IMR-90 (cell line): ENCODE data around the gene IFIT1B. TPM values are rescaled to one million over a fixed set of nuclear protein-coding genes. Genes with fewer than 3 reads are reported as not detected.

Source experiments
- ATAC-seq: fragments of 200-7000 bp; cut with Tn5 transposase; 2 replicates; pipeline ENCODE4 v1.9.1; 2020; ENCODE audit warnings: low read depth, mild to moderate bottlenecking, moderate library complexity
- BruUV-seq: library from RNA; stranded (reverse); fragments of 400-500 nt; replicated peaks from 2 replicates; lab custom pipeline; 2021; lab: Mats Ljungman, UMichigan
- CTCF ChIA-PET: fragments of 300-600 bp; formaldehyde crosslinking; extraction: SDS; loops from one replicate; lab custom pipeline; 2021; ENCODE audit warnings: antibody characterized with exemption; lab: Yijun Ruan, JAX
- POLR2A ChIA-PET: fragments of 300-600 bp; sonication (Branson Sonifier 250); formaldehyde crosslinking; loops from one replicate; lab custom pipeline; 2022; ENCODE audit warnings: antibody characterized with exemption; ENCODE audit not compliant: unreplicated experiment; lab: Charles Lee
- DNase-seq: peaks from one replicate; pipeline ENCODE4 v3.0.0; 2013
- H2AFZ ChIP-seq: replicated peaks from 2 replicates; pipeline ENCODE3; 2013; ENCODE audit warnings: low read length, mild to moderate bottlenecking; ENCODE audit not compliant: poor library complexity
- H2AK5ac ChIP-seq: 2 replicates; pipeline ENCODE4 v1.6.1; 2013; ENCODE audit warnings: low read depth, low read length, inconsistent platforms
- H2AK9ac ChIP-seq: replicated peaks from 2 replicates; pipeline ENCODE3; 2013; ENCODE audit warnings: mild to moderate bottlenecking, low read depth, low read length, moderate library complexity; ENCODE audit not compliant: poor library complexity
- H2BK120ac ChIP-seq: 2 replicates; pipeline ENCODE4 v1.6.1; 2013; ENCODE audit warnings: low read depth, low read length, inconsistent platforms
- H2BK15ac ChIP-seq: 3 replicates; pipeline ENCODE4 v1.6.1; 2013; ENCODE audit warnings: low read depth, low read length, inconsistent platforms
- H2BK20ac ChIP-seq: 2 replicates; pipeline ENCODE4 v1.6.1; 2013; ENCODE audit warnings: low read depth, mild to moderate bottlenecking, inconsistent platforms, low read length, moderate library complexity
- H2BK5ac ChIP-seq: 2 replicates; pipeline ENCODE4 v1.6.1; 2013; ENCODE audit warnings: mild to moderate bottlenecking, low read depth, low read length, inconsistent platforms; ENCODE audit not compliant: poor library complexity, severe bottlenecking
- H3K14ac ChIP-seq: replicated peaks from 2 replicates; pipeline ENCODE4 v1.6.1; 2013; ENCODE audit warnings: low read depth, low read length, inconsistent platforms
- H3K18ac ChIP-seq: 2 replicates; pipeline ENCODE4 v1.6.1; 2013; ENCODE audit warnings: low read depth, low read length, control low read depth
- H3K23ac ChIP-seq: 2 replicates; pipeline ENCODE4 v1.6.1; 2013; ENCODE audit warnings: low read depth, low read length, inconsistent platforms
- H3K27ac ChIP-seq: 2 replicates; pipeline ENCODE4 v1.5.1; 2013; ENCODE audit warnings: mild to moderate bottlenecking, control low read depth, low read length; ENCODE audit not compliant: insufficient read depth
- H3K27me3 ChIP-seq: 2 replicates; pipeline ENCODE4 v1.6.1; 2013; ENCODE audit warnings: low read length; ENCODE audit not compliant: control insufficient read depth, insufficient read depth
- H3K36me3 ChIP-seq: 2 replicates; pipeline ENCODE4 v1.6.1; 2013; ENCODE audit warnings: low read length, mixed read lengths; ENCODE audit not compliant: control insufficient read depth, insufficient read depth
- H3K4ac ChIP-seq: 2 replicates; pipeline ENCODE4 v1.6.1; 2013; ENCODE audit warnings: low read depth, low read length, inconsistent platforms
- H3K4me1 ChIP-seq: 2 replicates; pipeline ENCODE4 v1.6.1; 2013; ENCODE audit warnings: low read length, mixed read lengths; ENCODE audit not compliant: control insufficient read depth, insufficient read depth
- H3K4me2 ChIP-seq: 2 replicates; pipeline ENCODE4 v1.6.1; 2013; ENCODE audit warnings: low read depth, mild to moderate bottlenecking, control low read depth, low read length, moderate library complexity
- H3K4me3 ChIP-seq: 2 replicates; pipeline ENCODE4 v1.5.1; 2013; ENCODE audit warnings: low read depth, mild to moderate bottlenecking, control low read depth, low read length, moderate library complexity; ENCODE audit not compliant: insufficient read depth
- H3K56ac ChIP-seq: 2 replicates; pipeline ENCODE4 v1.6.1; 2013; ENCODE audit warnings: low read length, inconsistent platforms; ENCODE audit not compliant: insufficient read depth; ENCODE audit errors: extremely low read depth
- H3K79me1 ChIP-seq, 2 experiments: 2 replicates each; pipeline ENCODE4 v1.6.1; 2013; ENCODE audit warnings: low read length in 2 of 2, inconsistent platforms in 1 of 2, low read depth in 1 of 2
- H3K9ac ChIP-seq: 2 replicates; pipeline ENCODE4 v1.6.1; 2013; ENCODE audit warnings: low read depth, low read length, control low read depth
- H3K9me1 ChIP-seq: 2 replicates; pipeline ENCODE4 v1.6.1; 2013; ENCODE audit warnings: low read length, inconsistent platforms; ENCODE audit not compliant: insufficient read depth
- H3K9me3 ChIP-seq: 2 replicates; pipeline ENCODE4 v1.6.1; 2013; ENCODE audit warnings: low read length; ENCODE audit not compliant: control insufficient read depth, insufficient read depth
- H4K20me1 ChIP-seq: 2 replicates; pipeline ENCODE4 v1.6.1; 2013; ENCODE audit warnings: low read length, inconsistent platforms; ENCODE audit not compliant: insufficient read depth
- H4K5ac ChIP-seq: 2 replicates; pipeline ENCODE4 v1.6.1; 2013; ENCODE audit warnings: mild to moderate bottlenecking, low read depth, low read length, control low read depth
- H4K8ac ChIP-seq, 2 experiments: 2 replicates each; pipeline ENCODE4 v1.6.1; 2013; ENCODE audit warnings: low read depth in 2 of 2, low read length in 2 of 2, control low read depth in 1 of 2, inconsistent platforms in 1 of 2
- H4K91ac ChIP-seq: 2 replicates; pipeline ENCODE4 v1.6.1; 2013; ENCODE audit warnings: low read depth, low read length, inconsistent platforms; ENCODE audit not compliant: insufficient read depth
- BHLHE40 ChIP-seq: fragments of 150-350 bp; IDR thresholded peaks from 2 replicates; pipeline ENCODE4 v1.6.1; 2016; ENCODE audit warnings: mild to moderate bottlenecking, low read depth, low read length
- ELK1 ChIP-seq: fragments of 150-350 bp; IDR thresholded peaks from 2 replicates; pipeline ENCODE4 v1.6.1; 2016; ENCODE audit warnings: low read depth, mild to moderate bottlenecking, low read length, moderate library complexity, borderline replicate concordance
- RFX5 ChIP-seq: IDR thresholded peaks from 2 replicates; pipeline ENCODE4 v1.8.0; 2012; ENCODE audit warnings: low read depth, mild to moderate bottlenecking, low read length, moderate library complexity
- USF2 ChIP-seq: fragments of 150-350 bp; IDR thresholded peaks from 2 replicates; pipeline ENCODE4 v1.6.1; 2017; ENCODE audit warnings: mild to moderate bottlenecking, antibody characterized with exemption, low read length, low read depth
- WGBS, 2 experiments: methylation state at CpG; one replicate each; pipeline versions ENCODE4 v1.1.5 to v1.1.7; 2013; ENCODE audit warnings: missing lambda C conversion rate in 2 of 2; ENCODE audit not compliant: insufficient read length in 1 of 2; ENCODE audit errors: extremely low coverage in 2 of 2; 5-methylcytosine and 5-hydroxymethylcytosine counted together
- dilution Hi-C: fragments of 300-500 bp; cut with HindIII; formaldehyde crosslinking; loops from one replicate; pipeline ENCODE4 v1.14.3; 2018; ENCODE audit warnings: low sequenced_read_pairs; ENCODE audit not compliant: unreplicated experiment
- in situ Hi-C: fragments of 300-500 bp; cut with MboI; formaldehyde crosslinking; loops from 3 replicates; pipeline ENCODE4 v1.14.3; 2019; ENCODE audit warnings: low sequenced_read_pairs, inconsistent platforms, mixed read lengths
- intact Hi-C: fragments of 100-400 bp; cut with micrococcal nuclease; formaldehyde crosslinking; loops from 2 replicates; pipeline ENCODE4 v1.10.0; 2022
- polyA plus RNA-seq, 3 experiments: library from polyadenylated mRNA; depleted of rRNA; stranded (reverse); fragments of >200 nt; gene quantifications; 2 replicates each; pipeline ENCODE4 v1.2.3, GENCODE V29; 2012; ENCODE audit warnings: low replicate concordance in 1 of 3
- total RNA-seq: library from RNA; depleted of rRNA; stranded (reverse); fragments of >200 nt; gene quantifications from 2 replicates; pipeline ENCODE4 v1.2.3, GENCODE V29; 2012

Gene IFIT1B
- total and polyA plus RNA-seq, 2 of the 4 experiments (the other 2 are of a cell fraction): not detected

- Histone ChIP-seq H2AK9ac (no peak overlapping the region), H4K91ac (no peak overlapping the region), H2BK5ac (no peak overlapping the region), H3K14ac (no peak overlapping the region), H3K18ac (no peak overlapping the region), H4K20me1 (no peaks in the 10 kb centered on the region), H2AK5ac (no peak overlapping the region), H2BK120ac (no peak overlapping the region), H3K79me1 (peaks cover 17 to 42% of the 10 kb centered on the region in 2 experiments), H4K8ac (no peak overlapping the region; a peak in 1 of 4 replicates), H2BK20ac (no peak overlapping the region), H3K4me3 (no peak overlapping the region), H3K9ac (no peak overlapping the region), H2BK15ac (0 out of 3 replicates have a peak overlapping the region, but pooled peaks have one; percentile 5), H3K23ac (peak overlapping the region; percentile 75), H2AFZ (no peak overlapping the region), H3K36me3 (peaks cover 4% of the 10 kb centered on the region), H3K4me1 (peaks cover 4% of the 10 kb centered on the region), H3K27ac (no peak overlapping the region), H3K4me2 (no peak overlapping the region), H4K5ac (no peak overlapping the region), H3K9me3 (no peaks in the 10 kb centered on the region), H3K4ac (peak overlapping the region; percentile 9; the same call in 1 of the 2 replicates), H3K9me1 (0 out of 2 replicates have a peak, but pooled peaks cover 6% of the 10 kb centered on the region), H3K27me3 (no peaks in the 10 kb centered on the region), H3K56ac (no peak overlapping the region)
- CTCF ChIA-PET: interaction anchor here (0.6 to 0.7 kb wide), 2 partner anchors 124 to 529 kb away, joined by 4 read pairs; no protein-coding TSS in a partner anchor
- no TSS peak for BruUV-seq
- intact Hi-C loops: no loop called here
- dilution Hi-C loops: no loop called here
- POLR2A ChIA-PET: no interaction called here
- in situ Hi-C loops: no loop called here
- no peak for DNase-seq
- WGBS, 2 experiments: no CpG with 5 or more reads among the region's 1 CpG
- TF ChIP-seq RFX5 (no peak), ELK1 (no peak), USF2 (no peak), BHLHE40 (no peak)
- ATAC-seq: no peak
Measured at GRCh38 chr10:89416465-89416864, 38.6 kb downstream of the IFIT1B start.
